ENCODE measurements around the gene DICER1. TPM values are rescaled to one million over a fixed set of nuclear protein-coding genes. Genes with fewer than 3 reads are reported as not detected.

Gene DICER1
- total RNA-seq, 4 donors from 2014 or later: 38.3 to 124 (median 54.4) TPM

DNA sequence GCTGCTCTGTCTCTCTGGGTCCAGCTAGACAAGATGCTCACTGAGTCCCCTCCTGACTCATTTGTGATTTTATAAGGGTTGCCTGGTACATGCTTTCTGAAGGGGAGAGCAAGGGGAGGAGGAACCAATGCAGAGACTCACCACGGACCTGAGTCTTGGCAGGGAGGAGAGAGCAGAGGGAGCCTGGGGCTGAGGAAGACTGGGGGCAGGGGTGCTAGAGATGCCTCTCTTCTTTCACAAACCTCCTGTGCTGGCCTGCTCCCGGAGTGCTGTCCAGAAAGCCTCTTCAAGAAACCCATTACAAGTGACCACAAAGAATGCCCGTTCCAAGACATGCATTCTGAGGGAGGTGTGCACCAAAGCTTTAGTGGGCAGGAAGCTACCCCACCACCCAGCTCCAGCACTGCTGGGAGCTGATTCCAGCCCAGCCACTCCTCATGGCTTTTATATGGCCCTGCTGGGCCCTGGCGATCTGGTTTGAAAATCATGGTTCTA is 33.1 kb upstream of the DICER1 start:
- no peak for DNase-seq (ENCODE audit: low spot score in 2 of 2)
- H3K27me3 ChIP-seq: no peaks in the 10 kb centered on the region
- no peak overlapping the region for H3K27ac ChIP-seq
- no peaks in the 10 kb centered on the region for H3K9me3 ChIP-seq
- no peak overlapping the region for H3K4me3 ChIP-seq
- TF ChIP-seq POLR2AphosphoS5 (IDR thresholded peaks at IDR 0.05) (no peak), POLR2A (IDR thresholded peaks at IDR 0.05) (no peak), EP300 (IDR thresholded peaks at IDR 0.05) (no peak)
- TF ChIP-seq, protein P1, sequence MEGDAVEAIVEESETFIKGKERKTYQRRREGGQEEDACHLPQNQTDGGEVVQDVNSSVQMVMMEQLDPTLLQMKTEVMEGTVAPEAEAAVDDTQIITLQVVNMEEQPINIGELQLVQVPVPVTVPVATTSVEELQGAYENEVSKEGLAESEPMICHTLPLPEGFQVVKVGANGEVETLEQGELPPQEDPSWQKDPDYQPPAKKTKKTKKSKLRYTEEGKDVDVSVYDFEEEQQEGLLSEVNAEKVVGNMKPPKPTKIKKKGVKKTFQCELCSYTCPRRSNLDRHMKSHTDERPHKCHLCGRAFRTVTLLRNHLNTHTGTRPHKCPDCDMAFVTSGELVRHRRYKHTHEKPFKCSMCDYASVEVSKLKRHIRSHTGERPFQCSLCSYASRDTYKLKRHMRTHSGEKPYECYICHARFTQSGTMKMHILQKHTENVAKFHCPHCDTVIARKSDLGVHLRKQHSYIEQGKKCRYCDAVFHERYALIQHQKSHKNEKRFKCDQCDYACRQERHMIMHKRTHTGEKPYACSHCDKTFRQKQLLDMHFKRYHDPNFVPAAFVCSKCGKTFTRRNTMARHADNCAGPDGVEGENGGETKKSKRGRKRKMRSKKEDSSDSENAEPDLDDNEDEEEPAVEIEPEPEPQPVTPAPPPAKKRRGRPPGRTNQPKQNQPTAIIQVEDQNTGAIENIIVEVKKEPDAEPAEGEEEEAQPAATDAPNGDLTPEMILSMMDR (IDR thresholded peaks at IDR 0.05): no peak
- WGBS: 86% methylated on average over 4 of the region's 4 CpGs
- H3K4me1 ChIP-seq: peaks cover 3% of the 10 kb centered on the region
- no peaks in the 10 kb centered on the region for H3K36me3 ChIP-seq

DNA sequence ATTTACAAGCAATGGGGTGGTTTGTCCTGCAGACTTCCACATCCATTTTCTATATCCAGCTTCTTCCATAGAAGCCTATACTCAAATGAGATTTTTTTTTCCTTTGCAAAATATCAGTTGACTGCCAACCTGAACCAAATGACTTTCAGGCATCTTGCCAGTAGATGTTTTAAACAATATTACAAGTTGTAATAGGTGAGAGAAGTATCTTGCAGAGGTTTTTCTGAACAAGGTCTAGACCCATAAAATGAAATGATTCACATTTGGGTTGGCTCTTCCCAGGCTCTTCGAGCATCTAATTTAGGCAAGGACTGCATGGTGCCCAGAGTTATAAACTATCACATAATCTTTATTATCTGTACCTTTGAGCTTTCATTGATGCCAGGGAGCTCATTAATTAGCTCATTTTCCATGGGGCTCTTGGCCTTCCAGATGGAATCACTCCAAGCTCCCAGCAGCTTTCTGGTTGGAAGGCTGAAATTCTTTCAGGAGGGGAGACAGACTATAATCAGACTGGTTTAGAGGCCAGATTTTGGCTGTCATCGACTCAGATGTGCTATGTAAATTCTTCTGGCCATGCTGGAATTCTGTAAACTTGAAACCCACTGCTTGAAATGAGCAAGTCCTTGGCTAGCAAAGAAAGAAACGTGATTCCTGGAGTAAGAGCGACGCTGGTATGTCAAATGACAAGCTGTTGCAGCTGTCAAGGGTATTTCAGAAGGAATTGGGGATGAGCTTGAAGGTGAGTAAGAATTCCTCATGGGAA is 32.2 kb upstream of the DICER1 start:
- no peaks in the 10 kb centered on the region for H3K27me3 ChIP-seq
- H3K27ac ChIP-seq: no peak overlapping the region
- TF ChIP-seq POLR2A (IDR thresholded peaks at IDR 0.05) (no peak), EP300 (IDR thresholded peaks at IDR 0.05) (no peak), POLR2AphosphoS5 (IDR thresholded peaks at IDR 0.05) (no peak)
- TF ChIP-seq, protein P1 (IDR thresholded peaks at IDR 0.05): no peak
- peaks cover 7% of the 10 kb centered on the region for H3K4me1 ChIP-seq
- 40% methylated on average over 5 of the region's 5 CpGs for whole genome bisulfite sequencing
- no peak overlapping the region for H3K4me3 ChIP-seq
- no peak for DNase-seq (ENCODE audit: low spot score in 2 of 2)
- H3K36me3 ChIP-seq: no peaks in the 10 kb centered on the region
- H3K9me3 ChIP-seq: no peaks in the 10 kb centered on the region

DNA sequence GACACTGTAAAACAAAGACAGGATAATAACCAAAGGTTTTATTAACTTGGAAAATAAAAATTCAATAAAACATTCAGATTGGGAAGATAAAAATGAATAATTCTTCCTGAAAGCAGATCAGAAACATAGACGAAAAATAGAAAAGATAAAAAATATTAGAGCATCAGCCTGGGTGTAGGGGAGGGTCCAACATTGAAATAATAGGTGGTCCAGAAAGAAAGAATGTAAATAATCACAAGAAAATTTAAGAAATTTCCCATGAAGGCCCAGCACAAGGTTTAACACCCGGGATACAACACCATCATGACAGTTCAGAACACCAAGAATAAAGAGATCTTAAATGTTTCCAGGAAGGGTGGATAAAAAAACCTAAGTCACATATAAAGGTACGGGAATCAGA is 31.1 kb upstream of the DICER1 start:
- Histone ChIP-seq H3K4me3 (no peak overlapping the region), H3K27me3 (no peaks in the 10 kb centered on the region), H3K36me3 (no peaks in the 10 kb centered on the region), H3K4me1 (peaks cover 13% of the 10 kb centered on the region), H3K9me3 (no peaks in the 10 kb centered on the region), H3K27ac (no peak overlapping the region)
- DNase-seq (ENCODE audit: low spot score in 2 of 2): no peak
- 84% methylated on average over 3 of the region's 3 CpGs for WGBS
- no peak for TF ChIP-seq POLR2A (IDR thresholded peaks at IDR 0.05)
- TF ChIP-seq EP300 (IDR thresholded peaks at IDR 0.05): no peak
- TF ChIP-seq POLR2AphosphoS5 (IDR thresholded peaks at IDR 0.05): no peak
- TF ChIP-seq, protein P1 (IDR thresholded peaks at IDR 0.05): no peak

DNA sequence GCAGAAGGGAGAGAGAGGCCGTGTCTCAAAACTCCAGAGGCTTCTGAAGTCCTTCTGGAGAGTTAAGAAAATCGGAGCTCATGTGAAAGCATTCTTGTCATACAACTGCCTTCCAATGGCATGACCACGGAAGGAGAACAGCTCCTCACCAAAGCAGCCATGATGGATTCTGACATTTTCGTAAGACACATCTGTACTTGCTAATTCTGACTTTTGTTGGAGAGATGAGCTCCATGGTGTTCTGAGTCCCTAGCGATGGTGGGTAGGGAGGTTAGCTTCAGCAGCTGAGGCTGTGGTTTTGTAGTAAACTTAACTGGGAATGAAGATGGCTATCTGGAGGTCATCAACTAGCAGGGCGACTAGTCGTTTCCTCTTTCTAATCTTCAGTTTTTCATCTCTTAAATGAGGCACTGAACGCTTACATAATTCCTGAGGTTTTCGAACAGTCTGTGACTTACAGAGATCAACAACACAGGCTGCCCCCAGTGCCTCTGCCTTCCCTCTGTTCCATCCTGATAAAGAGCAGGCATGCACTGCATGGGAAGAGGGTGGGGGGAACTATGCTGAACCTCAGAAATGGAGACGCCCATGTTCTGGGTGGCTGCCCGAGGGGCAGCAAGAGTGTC is 28.6 kb upstream of the DICER1 start:
- Histone ChIP-seq H3K4me1 (peaks cover 13% of the 10 kb centered on the region), H3K27me3 (no peaks in the 10 kb centered on the region), H3K27ac (peak overlapping the region; percentile 55), H3K9me3 (no peaks in the 10 kb centered on the region), H3K4me3 (peak overlapping the region; percentile 3), H3K36me3 (no peaks in the 10 kb centered on the region)
- 81% methylated on average over 10 of the region's 11 CpGs for WGBS
- TF ChIP-seq, protein P1 (IDR thresholded peaks at IDR 0.05): no peak
- no peak for TF ChIP-seq POLR2A (IDR thresholded peaks at IDR 0.05)
- DNase-seq (ENCODE audit: low spot score in 2 of 2): no peak

DNA sequence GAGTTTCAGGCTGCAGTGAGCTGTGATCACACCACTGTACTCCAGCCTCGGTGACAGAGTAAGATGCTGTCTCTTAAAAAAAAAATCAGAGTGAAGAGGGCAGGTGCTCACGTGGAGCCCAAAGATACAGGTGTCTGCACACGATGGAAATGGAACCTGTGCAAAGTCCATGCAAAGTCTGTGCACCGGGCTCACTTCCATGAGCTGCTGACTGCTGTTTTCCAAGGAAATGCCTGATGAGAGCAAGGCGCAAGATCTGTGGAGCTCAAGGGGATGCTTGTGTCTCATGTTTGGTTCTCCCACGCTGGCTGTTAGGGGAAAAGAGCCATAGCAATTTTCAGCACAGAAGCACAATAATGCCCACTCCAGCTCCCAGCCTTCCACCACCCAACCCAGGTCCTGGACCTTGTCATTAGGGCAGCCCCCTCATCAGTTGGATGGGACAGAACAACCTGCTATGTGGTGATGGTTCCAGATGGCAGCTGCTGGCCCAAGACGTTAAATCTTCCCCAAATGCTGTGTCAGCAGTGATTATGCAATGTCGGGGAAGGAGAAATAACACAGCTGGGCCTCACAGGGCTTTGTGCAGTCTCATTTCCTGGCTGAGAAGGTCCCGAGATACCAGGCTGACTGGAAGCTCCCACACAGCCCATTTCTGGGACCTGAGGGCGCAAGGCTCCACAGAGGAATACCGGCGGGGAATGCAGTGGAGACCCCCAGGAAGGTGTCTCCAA is 27.9 kb upstream of the DICER1 start:
- peak overlapping the region; percentile 3 for H3K4me3 ChIP-seq

More for the DNA sequence above, 27.9 kb upstream of the DICER1 start:
- H3K4me1 ChIP-seq: peaks cover 13% of the 10 kb centered on the region
- no peaks in the 10 kb centered on the region for H3K27me3 ChIP-seq
- no peak for TF ChIP-seq EP300 (IDR thresholded peaks at IDR 0.05)
- TF ChIP-seq POLR2AphosphoS5 (IDR thresholded peaks at IDR 0.05): no peak
- H3K36me3 ChIP-seq: no peaks in the 10 kb centered on the region
- H3K27ac ChIP-seq: peak overlapping the region; percentile 55
- 87% methylated on average over 11 of the region's 12 CpGs for WGBS
- H3K9me3 ChIP-seq: no peaks in the 10 kb centered on the region
- DNase-seq (ENCODE audit: low spot score in 2 of 2): no peak
